ENCODE data around the gene GRID2.
A peak's percentile ranks its signal among the peaks of the same experiment; 100 is the strongest.
"Not testable (repeated sequence)": the region's sequence is repeated elsewhere in the genome, so short reads cannot be mapped to it uniquely, and the experiment has no call there.

GRID2 gene

GRCh38 chr4:92303621-92304027 lies at the start of gene GRID2:
TSS of gene GRID2 (plus strand) at chr4:92303966.
- DNase-seq = no peak

- no peak for DNase-seq
These were observed 49.6 kb upstream of the GRID2 start for GRCh38 chr4:92253986-92254671.

GRCh38 chr4:92254767-92255442 lies 48.9 kb upstream of the GRID2 start:
- DNase-seq = no peak

- DNase-seq = no peak
These were observed 47.9 kb upstream of the GRID2 start for GRCh38 chr4:92255920-92256244.

GRCh38 chr4:92257931-92258857 lies 45.6 kb upstream of the GRID2 start:
- DNase-seq = no peak

GRCh38 chr4:92261256-92261655 lies 42.5 kb upstream of the GRID2 start:
- DNase-seq = no peak

GRCh38 chr4:92262371-92262770 lies 41.4 kb upstream of the GRID2 start:
- no peak for DNase-seq

GRCh38 chr4:92263010-92263409 lies 40.8 kb upstream of the GRID2 start:
- no peak for DNase-seq

GRCh38 chr4:92263575-92263974 lies 40.2 kb upstream of the GRID2 start:
- DNase-seq = no peak

- no peak for DNase-seq
These were observed 39.6 kb upstream of the GRID2 start for GRCh38 chr4:92264163-92264562.

- no peak for DNase-seq
These were observed 38.7 kb upstream of the GRID2 start for GRCh38 chr4:92265021-92265420.

GRCh38 chr4:92265798-92266197 lies 38.0 kb upstream of the GRID2 start:
- no peak for DNase-seq

GRCh38 chr4:92266521-92266920 lies 37.2 kb upstream of the GRID2 start:
- DNase-seq = no peak

- DNase-seq = no peak
These were observed 35.1 kb upstream of the GRID2 start for GRCh38 chr4:92268642-92269041.

GRCh38 chr4:92270908-92271307 lies 32.9 kb upstream of the GRID2 start:
- DNase-seq = no peak

GRCh38 chr4:92271551-92271950 lies 32.2 kb upstream of the GRID2 start:
- DNase-seq = not testable (repeated sequence)

- DNase-seq = not testable (repeated sequence)
These were observed 26.5 kb upstream of the GRID2 start for GRCh38 chr4:92277057-92277881.

- no peak for DNase-seq
These were observed 24.5 kb upstream of the GRID2 start for GRCh38 chr4:92279296-92279695.

- no peak for DNase-seq
These were observed 4.6 kb upstream of the GRID2 start for GRCh38 chr4:92299152-92299551.

- no peak for DNase-seq
These were observed 355 bp downstream of the GRID2 start for GRCh38 chr4:92304121-92304520.

- DNase-seq = no peak
These were observed 840 bp downstream of the GRID2 start for GRCh38 chr4:92304606-92305005.

GRCh38 chr4:92305148-92305877 lies 1.5 kb downstream of the GRID2 start:
- peak; percentile 4 for DNase-seq

All from stimulated activated CD4-positive, alpha-beta T cell treated with anti-CD3 and anti-CD28 coated beads, Interleukin-15, amount 100 ng/mL, for 24 hours (primary cell).